ENCODE measurements around the gene MORN4.

Gene MORN4

DNA sequence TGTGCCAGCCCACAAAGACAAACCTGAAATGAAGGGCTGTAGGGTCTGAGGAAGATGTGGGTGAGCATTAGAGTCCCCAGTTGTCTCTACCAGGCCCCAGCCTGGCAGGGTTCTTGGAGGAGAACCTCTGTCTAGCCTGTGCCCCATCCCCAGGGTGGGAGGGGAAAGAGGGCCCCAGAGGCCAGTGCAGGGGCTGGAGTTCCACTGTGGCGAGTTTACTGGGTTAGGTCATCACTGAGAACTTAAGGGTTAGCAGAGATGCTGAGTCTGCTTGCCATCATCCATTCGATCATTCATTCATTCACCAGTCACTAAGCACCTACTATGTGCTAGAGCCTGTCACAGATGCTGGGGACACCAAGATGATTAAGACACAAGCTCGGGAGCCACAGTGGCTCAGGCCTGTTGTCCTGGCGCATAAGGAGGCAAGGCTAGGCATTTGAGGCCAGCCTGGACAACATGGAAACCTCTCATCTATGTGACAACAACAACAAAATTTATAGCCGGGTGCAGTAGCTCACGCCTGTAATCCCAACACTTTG is 58.1 kb downstream of the MORN4 start:
- in situ Hi-C loops (cut with HindIII; ENCODE audit: low sequenced_read_pairs), result no loop called here

DNA sequence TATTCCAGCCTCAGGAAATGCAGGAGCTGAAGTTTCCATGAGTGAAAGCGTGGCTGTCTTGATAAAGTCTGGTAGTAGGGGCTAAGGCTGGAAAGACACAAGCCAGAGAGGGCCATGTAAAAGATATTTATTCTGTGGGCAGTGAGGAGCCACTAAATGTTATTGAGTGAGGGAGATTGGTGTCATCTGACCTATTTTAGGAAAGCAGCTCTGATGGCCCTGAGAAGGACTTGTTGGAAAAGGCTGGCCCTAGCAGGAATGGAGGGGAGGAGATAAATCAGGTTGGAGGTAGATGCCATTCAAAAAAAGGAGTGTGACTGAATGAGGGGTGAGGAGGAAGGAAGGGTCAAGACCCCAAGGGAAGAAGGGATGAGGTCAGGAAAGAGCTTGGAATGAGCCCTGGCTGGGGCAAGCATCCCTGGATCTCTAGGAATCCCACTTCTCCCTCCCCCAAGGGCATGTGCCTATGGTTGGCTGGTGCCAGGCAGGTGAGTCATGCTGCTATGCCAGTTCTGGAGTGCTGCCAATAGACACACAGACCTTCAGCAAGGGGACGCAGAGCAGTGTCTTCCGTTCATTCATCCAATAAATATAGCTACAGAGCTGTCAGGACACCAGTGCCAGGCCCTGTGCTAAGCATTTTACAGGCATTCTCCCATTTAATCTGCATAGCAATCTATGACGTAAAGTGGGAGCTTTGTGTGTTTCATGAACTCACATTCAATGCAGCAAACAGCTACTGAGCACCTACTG is 58.8 kb downstream of the MORN4 start:
- in situ Hi-C loops (cut with HindIII; ENCODE audit: low sequenced_read_pairs), result no loop called here

DNA sequence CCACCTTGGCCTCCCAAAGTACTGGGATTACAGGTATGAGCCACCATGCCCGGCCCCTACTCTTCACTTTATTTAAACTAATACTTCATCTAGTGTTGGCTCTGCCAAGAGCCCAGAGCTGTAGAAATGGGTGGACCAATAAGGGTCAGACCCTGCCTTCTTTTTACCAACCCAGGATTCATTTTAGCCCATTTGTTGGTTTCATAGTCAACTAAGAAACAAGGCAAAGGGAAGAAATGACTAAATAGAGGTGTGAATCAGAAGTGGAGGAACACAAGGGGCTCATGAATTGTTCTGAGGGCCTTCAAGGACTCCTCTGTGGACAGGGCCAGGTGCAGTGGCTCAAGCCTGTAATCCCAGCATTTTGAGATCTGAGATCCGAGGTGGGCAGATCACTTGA is 59.6 kb downstream of the MORN4 start:
- in situ Hi-C loops (cut with HindIII; ENCODE audit: low sequenced_read_pairs), result no loop called here

DNA sequence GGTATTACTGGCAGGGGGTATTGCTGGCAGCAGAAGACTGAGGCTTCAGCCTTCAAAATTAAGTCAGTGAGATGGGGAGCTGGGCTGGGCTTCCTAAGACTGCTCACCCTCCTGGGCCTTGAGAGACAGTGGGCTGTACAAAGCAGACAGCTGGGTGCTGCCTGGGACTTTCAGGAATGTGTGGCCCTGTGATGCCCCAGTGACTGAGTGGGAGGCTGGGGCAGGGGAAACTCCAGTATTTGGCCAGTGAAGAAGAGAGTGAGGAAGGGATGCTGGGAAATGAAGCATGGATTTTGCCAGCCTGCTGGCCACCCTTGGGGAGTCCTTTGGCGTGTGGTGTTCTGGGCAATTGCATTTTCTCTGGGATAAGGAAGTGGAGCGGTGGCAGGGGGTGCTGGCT is 60.3 kb downstream of the MORN4 start:
- in situ Hi-C loops (cut with HindIII; ENCODE audit: low sequenced_read_pairs), result no loop called here

DNA sequence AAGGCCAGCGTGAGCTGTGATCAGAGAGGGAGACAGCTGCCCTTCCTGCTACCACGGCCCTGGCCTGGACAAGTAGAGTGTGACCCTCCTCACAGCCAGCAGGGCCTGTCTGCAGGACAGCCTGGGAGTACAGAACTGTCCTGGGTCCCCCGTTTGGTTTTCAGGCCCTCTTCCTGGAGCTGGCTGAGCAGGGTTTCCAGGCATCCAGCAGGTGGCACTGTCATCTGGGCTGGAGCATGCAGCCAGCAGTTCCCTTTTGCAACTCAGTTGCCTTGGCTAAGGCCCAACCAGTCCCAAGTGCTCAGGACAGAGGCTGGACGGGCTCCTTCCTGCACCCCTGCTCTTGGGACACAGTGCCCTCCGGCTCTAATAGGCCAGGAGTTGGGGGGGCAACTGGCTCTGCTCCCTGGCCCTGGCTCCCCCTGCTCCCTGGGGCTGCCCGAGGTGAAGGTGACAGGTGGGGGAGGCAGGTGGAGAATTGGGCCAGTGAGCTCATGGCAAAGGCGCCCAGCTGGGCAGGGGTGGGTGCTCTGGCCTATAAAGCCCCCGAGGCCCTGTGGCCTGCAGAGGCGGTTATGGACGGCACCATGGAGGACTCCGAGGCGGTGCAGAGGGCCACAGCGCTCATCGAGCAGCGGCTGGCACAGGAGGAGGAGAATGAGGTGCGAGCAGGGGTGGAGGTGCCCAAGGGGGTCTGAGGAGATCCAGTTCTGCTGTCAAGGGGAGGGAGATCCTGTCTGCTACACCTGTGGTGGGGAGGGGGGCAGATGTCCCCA is 60.9 kb downstream of the MORN4 start, which contains the start of gene ANKRD2:
Gene ANKRD2 (plus strand): TSS at position 566 of the 776 bp plus-strand sequence. CDS start 10 bp downstream, at position 576.
- in situ Hi-C loops (cut with HindIII; ENCODE audit: low sequenced_read_pairs), result no loop called here

DNA sequence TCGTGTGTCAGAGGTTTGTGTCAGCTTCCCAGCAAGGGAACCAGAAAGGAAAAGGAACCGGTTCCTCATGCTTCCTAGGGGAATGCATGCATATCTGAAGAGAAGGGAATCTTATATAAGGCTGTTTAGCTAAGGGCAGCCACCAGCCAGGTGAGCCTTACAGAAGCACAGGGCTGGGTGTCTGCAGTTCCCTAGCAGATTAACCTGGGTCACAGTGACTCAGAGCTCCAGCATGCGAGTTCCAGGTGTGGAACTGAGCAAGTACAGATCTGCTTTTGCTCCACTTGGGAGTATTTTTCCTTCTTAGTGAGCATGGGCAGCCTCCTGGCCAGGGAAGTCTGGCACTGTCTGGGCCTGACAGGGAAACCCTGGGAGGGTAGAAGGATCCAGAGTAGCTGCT is 61.7 kb downstream of the MORN4 start:
- in situ Hi-C loops (cut with HindIII; ENCODE audit: low sequenced_read_pairs), result no loop called here

DNA sequence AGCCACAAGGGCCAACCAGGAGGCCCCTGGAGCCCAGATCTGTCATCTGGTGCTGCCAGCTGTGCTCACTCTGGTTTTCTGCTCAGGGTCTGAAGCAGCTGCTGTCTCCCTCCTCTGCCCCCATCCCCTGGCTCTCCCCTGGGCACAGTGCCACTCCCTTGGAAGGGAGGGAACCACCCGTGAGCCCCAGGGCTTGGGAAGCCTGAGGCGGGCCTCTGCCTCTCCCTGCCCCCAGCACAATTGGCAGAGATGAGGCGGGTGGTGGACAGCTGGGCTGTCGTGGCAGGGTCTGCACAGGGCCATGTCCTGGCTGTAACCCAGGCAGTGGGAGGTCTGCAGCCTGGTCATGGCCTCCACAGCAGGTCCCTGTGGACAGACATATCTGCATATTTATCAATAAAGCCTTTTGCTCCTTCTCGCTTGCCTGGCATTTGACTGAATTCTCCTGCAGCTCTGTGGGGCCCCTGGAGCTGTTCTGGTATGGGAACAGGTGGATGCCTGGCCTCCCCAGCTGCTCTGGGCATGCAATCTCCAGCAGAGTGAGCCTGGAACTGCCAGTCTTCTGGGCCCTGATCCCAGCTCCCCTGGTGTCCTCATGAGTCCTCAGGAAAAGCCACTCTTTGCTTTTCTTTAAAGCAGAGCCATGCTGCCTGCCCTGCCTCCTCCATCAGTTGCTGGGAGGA is 62.4 kb downstream of the MORN4 start:
- in situ Hi-C loops (cut with HindIII; ENCODE audit: low sequenced_read_pairs), result no loop called here

DNA sequence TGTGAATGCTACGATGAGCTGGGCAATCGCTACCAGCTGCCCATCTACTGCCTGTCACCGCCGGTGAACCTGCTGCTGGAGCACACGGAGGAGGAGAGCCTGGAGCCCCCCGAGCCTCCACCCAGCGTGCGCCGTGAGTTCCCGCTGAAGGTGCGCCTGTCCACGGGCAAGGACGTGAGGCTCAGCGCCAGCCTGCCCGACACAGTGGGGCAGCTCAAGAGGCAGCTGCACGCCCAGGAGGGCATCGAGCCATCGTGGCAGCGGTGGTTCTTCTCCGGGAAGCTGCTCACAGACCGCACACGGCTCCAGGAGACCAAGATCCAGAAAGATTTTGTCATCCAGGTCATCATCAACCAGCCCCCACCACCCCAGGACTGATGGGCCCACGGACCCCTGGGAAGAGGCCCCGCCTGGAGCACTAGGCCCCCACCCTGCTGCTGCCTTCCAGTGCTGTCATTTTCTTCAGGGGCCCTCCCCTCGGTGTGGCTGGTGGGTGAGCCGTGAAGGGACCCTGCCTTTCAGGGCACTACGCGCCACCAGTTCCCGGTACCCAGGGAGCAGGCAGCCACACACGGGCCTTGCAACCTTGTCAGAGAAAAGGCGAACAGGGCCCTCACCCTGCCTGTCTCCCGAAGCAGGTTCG is 63.0 kb downstream of the MORN4 start:
- in situ Hi-C loops (cut with HindIII; ENCODE audit: low sequenced_read_pairs), result no loop called here

DNA sequence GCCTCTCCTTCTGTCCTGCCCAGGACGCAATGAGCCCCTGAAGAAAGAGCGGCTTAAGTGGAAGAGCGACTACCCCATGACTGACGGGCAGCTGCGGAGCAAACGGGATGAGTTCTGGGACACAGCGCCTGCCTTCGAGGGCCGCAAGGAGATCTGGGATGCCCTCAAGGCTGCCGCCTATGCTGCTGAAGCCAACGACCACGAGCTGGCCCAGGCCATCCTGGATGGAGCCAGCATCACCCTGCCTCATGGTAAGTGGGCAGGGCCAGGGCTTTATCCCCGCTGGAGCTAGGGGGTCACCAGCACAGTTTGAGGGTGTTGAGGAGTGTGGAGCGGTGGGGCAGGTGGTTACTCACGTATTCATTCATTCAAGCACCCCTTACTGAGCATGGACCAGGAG is 65.4 kb downstream of the MORN4 start:
- in situ Hi-C loops (cut with HindIII; ENCODE audit: low sequenced_read_pairs), result no loop called here

DNA sequence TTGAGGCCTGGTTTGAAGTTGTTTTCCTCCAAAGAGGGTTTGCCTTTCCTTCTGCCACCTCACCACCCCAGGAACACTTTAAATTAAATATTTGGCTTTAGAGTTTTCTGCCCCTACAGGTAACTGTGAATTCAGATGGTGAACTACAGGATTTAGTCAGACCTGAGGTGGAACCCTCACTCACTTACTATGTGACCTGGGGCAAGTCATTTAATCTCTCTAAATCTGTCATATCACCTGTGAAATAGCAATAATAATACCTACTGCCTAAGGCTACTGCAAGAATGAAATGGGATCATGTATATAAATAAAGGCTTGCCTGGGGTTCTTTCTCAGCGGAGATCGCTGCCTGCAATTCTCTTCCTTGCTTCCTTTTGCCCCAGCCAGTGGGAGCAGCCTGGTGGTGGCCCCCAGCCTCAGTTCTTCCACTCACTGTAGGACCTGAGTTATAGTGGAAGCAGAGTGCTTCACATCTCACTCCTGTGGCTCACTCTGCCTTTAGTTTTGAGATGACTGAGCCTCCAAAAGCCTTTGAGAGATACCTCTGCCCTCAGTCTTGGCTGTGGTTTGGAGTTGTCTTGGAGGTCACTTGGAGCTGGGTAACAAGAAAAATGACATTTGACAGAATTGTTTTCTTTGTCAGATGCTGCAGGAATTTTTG is 66.8 kb downstream of the MORN4 start:
- in situ Hi-C loops (cut with HindIII; ENCODE audit: low sequenced_read_pairs), result no loop called here

DNA sequence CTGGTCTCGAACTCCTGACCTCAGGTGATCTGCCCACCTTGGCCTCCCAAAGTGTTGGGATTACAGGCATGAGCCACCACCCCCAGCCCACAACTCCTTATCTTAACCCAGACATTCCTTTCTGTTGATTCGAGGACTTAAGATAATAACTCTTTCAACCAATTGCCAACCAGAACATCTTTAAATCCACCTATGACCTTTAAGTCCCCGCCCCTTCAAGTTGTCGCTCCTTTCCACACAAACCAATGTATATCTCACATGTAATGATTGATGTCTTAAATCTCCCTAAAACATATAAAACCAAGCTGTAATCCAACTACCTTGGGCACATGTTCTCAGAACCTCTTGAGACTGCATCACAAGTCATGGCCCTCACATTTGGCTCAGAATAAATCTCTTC is 68.5 kb downstream of the MORN4 start:
- in situ Hi-C loops (cut with HindIII; ENCODE audit: low sequenced_read_pairs), result loop anchor here (5.0 kb wide), 1 partner anchor 33 kb away; no protein-coding TSS in a partner anchor

Measured in endothelial cell of hepatic sinusoid (primary cell).